Left cardiac atrium (tissue), 4 donors: ENCODE measurements around the gene LASP1. TPM values are rescaled to one million over a fixed set of nuclear protein-coding genes. Genes with fewer than 3 reads are reported as not detected.
"Not testable (repeated sequence)": the region's sequence is repeated elsewhere in the genome, so short reads cannot be mapped to it uniquely, and the experiment has no call there.

Experiments used
- ATAC-seq, 2 donors: fragments of 200-7000 bp; cut with Tn5 transposase; one replicate each; pipeline ENCODE4 v1.9.1; 2020; ENCODE audit warnings: mild to moderate bottlenecking in 2 of 2, moderate library complexity in 2 of 2
- DNase-seq: peaks from one replicate; pipeline ENCODE4 v3.0.0-alpha.2; 2020
- intact Hi-C, 2 donors: fragments of 100-400 bp; cut with DNase I; formaldehyde crosslinking; loops; one replicate each; pipeline versions ENCODE4 v1.14.1 to v1.15.1; 2022 to 2023
- long read RNA-seq: library from polyadenylated mRNA; unstranded; transcript quantifications from one replicate; pipeline ENCODE4 v2.0.0, GENCODE V29; 2021
- total RNA-seq, 2 donors: library from RNA; stranded (reverse); fragmentation: NEBNext Ultra II Directional; extraction: Animal tissue kit (Norgen Biotek cat#: 25700); gene quantifications; one replicate each; pipeline ENCODE4 v1.2.1, GENCODE V29; 2021
- donor health status: DM: no; HTN: yes; CAD: no.
- donor health status: DM: no; HTN: yes; CAD: no; lungs with severe emphysema.
- donor health status: DM: yes; HTN: yes; CAD: no.
- donor health status: Dilated cardiomyopathy.

The LASP1 gene
- total RNA-seq: 10 to 100 TPM; 51.8 to 55.0 TPM
- long read RNA-seq, full-length matches to known transcripts: 18 of 84 reads
- long read RNA-seq, partial matches to known transcripts: 45 of 84 reads
- long read RNA-seq, other reads (novel, unspliced or antisense): 21 of 84 reads

- DNase-seq (peak; percentile 90), ATAC-seq (peak; percentile 88 to 89)
- intact Hi-C loops: loop anchor here (5.0 to 10.0 kb wide), 4 partner anchors 38 to 285 kb away; partner anchors contain the start of gene PLXDC1 (in 1 of the 2)
Measured at GRCh38 chr17:38869526-38870258, at the start of gene LASP1. LASP1 (plus strand) TSS chr17:38870058; CDS start chr17:38870190, 132 bp downstream.

DNA sequence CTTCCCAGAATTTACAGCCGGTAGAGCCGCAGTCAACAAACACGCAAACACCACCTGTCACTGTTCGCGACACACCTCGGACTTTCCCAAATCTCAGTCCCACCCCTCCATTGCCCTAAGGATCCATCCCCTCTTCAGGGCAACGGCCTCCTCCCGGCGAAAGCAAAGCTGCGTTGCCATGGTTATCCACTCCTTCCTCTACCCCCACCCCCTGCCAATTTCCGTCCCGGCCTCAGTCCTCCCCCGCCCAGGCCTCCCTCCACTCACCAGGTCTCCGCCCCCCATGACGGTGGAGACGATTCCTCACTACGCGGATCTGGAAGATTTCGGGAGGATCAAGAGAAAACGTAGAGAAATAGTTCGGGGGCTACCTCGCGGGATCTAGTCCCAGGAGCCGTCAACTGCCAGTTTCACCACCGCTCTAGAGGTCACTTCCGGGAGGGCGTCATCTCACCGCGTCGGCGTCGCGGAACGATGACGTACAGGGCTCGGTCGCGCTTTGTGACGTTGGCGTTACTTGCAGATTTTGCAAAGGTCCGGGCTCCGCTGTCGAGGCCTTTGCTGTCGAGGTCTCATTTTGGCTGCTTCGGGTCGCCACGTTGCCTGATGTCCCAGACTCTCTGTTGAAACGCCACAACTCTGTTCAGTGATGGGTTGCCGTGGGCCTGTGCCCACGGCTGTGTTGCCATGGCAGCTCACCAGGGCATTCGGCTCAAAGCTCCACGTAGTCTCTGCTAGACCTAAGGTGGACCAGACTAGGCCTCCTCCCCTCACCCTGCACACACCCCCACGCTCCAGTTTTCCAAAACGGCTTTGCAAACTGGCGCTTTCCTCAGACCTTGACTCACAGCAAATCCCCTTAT lies 44.7 kb upstream of the LASP1 start, which contains the start of gene CWC25:
Gene CWC25, minus strand, starts transcription at position 423 of the 863 bp plus-strand sequence. Its CDS starts 138 bp downstream, at position 285.
- intact Hi-C loops: loop anchor here in 1 of 2 donors (1.0 kb wide), 1 partner anchor 28 kb away; the partner anchor contains the start of gene RPL23
- DNase-seq (peak; percentile 91), ATAC-seq (peak; percentile 95)

GRCh38 chr17:38825762-38826247 lies 44.1 kb upstream of the LASP1 start:
- no peak for DNase-seq
- intact Hi-C loops: loop anchor here in 1 of 2 donors (1.0 kb wide), 1 partner anchor 27 kb away; the partner anchor contains the start of gene RPL23
- no peak for ATAC-seq

DNA sequence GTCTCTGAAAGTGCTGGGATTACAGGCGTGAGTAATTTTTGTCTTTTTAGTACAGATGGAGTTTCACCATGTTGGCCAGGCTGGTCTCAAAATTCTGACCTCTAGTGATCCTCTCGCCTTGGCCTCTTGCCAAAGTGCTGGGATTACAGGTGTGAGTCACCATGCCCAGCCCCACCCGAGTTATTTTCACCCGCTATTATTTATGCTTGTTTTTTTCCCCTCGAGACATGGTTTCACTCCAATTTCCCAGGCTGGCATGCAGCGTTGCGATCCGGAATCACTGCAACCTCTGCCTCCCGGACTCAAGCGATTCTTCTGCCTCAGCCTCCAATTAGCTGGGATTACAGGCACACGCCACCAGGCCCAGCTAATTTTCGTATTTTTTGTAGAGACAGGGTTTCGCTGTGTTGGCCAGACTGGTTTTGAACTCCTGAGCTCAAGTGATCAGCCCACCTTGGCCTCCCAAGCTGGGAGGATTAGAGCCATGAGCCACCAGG lies 25.5 kb upstream of the LASP1 start:
- intact Hi-C loops: no loop called here
- DNase-seq (peak; percentile 44), ATAC-seq (no peak)

GRCh38 chr17:38848557-38848891 lies 21.3 kb upstream of the LASP1 start:
- ATAC-seq (no peak), DNase-seq (no peak)
- intact Hi-C loops: no loop called here

GRCh38 chr17:38848939-38849605 lies 20.8 kb upstream of the LASP1 start:
- no peak for ATAC-seq
- intact Hi-C loops: no loop called here
- DNase-seq: no peak

DNA sequence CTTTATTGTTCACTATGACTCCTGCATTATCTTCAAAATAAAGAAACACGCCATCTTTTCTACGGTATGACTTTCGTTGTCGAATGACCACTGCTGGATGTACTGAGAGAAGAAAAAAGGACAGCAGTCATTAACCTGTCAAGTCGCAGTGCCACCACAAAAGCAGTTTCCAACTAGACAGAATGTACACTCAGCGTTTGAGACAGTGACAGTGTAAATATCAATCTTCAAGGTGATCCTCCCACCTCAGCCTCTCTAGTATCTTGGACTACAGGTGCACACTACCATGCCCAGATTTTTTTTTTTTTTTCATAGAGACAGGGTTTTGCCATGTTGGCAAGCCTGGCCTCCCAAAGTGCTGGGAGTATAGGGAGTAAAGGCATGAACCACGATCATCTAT lies 19.5 kb upstream of the LASP1 start:
- ATAC-seq: no peak
- DNase-seq: no peak
- intact Hi-C loops: no loop called here

DNA sequence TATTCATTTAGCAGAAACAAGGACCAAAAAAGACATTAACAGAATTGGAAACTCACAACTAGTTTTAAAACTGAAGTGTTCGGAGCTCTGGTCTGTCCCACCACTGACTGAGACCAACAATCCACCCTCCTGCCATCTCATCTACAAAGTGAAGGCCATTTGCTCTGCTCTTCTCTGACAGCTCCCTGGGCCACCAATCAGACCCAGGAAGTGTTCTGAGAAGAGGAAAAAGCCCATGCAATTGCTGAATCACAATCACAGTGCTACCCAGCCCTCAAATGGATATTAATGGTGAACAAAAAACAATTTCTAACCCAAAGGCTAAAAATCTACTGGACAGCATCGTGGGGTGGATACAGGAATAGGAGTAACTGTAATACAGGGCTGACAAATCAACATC lies 18.4 kb upstream of the LASP1 start:
- no peak for DNase-seq
- intact Hi-C loops: no loop called here
- ATAC-seq: no peak

- peak; percentile 3 to 9 for ATAC-seq
- intact Hi-C loops: loop anchor here in 1 of 2 donors (1.0 kb wide), 1 partner anchor 28 kb away; the partner anchor contains the start of gene CWC25
- DNase-seq: no peak
Measured at GRCh38 chr17:38852771-38853291, 17.0 kb upstream of the LASP1 start.

GRCh38 chr17:38853292-38854219 lies 16.3 kb upstream of the LASP1 start, which contains the start of gene RPL23:
RPL23 (minus strand) TSS chr17:38853721; CDS start chr17:38853710, 11 bp downstream.
- intact Hi-C loops: loop anchor here in 1 of 2 donors (1.0 kb wide), 1 partner anchor 28 kb away; the partner anchor contains the start of gene CWC25
- ATAC-seq: peak; percentile 97 to 98
- DNase-seq: peak; percentile 96

GRCh38 chr17:38855101-38855714 lies 14.7 kb upstream of the LASP1 start:
- ATAC-seq, intact Hi-C loops, DNase-seq: not testable (repeated sequence)

- intact Hi-C loops: no loop called here
- DNase-seq (no peak), ATAC-seq (no peak)
Measured at GRCh38 chr17:38857271-38857670, 12.6 kb upstream of the LASP1 start.

DNA sequence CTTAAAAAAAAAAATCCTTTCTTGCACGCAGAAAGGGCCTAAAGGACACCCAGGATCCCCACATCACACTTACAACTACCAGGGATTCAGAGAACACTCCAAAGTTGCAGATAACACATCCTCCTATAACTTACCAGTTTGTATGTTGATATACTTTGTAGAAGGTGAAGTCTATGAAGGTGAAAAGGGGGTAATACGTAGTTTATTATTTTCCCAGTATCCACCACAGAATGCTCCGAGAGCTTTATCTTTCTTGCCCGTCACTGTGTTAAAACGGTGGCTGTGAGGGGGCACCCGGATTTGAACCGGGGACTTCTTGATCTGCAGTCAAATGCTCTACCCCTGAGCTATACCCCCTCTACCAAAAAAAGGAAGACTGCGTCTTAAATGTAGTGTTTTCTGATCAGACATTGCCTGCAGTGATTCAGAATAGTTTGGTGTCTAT lies 8.4 kb upstream of the LASP1 start:
- intact Hi-C loops: loop anchor here (10.0 kb wide), 2 partner anchors 283 to 293 kb away; partner anchors contain the start of gene PLXDC1 (in 1 of the 2)
- ATAC-seq (peak in 1 of 2 donors; percentile 67), DNase-seq (no peak)

DNA sequence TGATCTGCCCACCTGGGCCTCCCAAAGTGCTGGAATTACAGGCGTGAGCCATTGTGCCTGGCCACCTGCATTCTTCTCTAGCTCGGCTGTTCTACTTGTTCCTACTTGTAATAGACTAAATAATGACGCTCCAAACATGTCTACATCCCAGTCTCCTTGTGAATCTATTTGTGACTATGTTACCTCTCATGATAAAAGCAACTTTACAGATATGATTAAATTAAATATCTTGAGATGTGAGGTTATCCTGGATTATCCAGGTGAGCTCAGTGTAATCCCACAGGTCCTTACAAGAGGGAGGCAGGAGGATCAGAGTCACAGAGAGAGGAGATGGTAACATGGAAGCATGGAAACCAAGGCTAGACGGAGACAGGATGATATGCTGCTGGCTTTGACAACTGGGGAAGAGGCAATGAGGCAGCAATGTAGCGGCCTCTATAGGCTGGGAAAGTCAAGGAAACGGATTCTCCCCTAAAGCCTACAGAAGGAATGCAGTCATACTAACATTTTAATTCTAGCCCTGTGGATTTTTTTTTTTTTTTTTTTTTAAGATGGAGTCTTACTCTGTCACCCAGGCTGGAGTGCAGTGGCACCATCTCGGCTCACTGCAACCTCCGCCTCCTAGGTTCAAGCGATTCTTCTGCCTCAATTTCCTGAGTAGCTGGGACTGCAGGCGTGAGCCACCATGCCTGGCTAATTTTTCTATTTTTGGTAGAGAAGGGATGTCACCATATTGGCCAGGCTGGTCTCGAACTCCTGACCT lies 5.0 kb upstream of the LASP1 start:
- intact Hi-C loops: loop anchor here (5.0 to 10.0 kb wide), 4 partner anchors 42 to 290 kb away; partner anchors contain the start of gene PLXDC1 (in 1 of the 2)
- no peak for DNase-seq
- no peak for ATAC-seq

DNA sequence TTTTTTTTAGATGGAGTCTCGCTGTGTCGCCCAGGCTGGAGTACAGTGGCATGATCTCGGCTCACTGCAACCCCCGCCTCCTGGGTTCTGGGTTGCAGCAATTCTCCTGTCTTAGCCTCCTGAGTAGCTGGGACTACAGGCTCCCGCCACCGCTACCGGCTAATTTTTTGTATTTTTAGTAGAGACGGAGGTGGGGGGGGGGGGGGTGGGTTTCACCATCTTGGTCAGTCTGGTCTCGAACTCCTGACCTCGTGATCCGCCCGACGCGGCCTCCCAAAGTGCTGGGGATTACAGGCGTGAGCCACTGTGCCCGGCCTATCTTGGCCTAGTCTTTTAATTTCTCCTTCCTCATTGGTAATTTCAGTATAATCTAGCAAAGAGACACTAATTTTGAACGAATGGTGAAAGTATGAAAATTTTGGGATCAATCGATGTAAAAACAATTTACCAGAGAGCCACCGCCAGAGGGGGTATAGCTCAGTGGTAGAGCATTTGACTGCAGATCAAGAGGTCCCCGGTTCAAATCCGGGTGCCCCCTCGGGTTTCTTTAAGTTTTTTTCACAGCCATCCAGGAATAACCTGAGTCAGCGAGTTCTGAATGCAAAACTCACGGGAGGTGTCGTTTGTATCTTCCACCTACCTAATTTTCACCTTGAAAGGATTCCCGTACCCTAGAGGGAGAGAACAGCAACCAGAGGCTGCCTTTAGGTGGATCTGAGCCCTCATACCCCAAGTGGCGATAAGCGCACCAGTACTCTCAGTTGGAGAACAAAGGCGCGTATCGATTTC lies 2.5 kb upstream of the LASP1 start:
- peak; percentile 72 for DNase-seq
- intact Hi-C loops: loop anchor here (5.0 to 10.0 kb wide), 4 partner anchors 40 to 287 kb away; partner anchors contain the start of gene PLXDC1 (in 1 of the 2)
- ATAC-seq: no peak
